AG09309 (cell line): ENCODE data around the gene CSTF2T.
"Not testable (repeated sequence)": the region's sequence is repeated elsewhere in the genome, so short reads cannot be mapped to it uniquely, and the experiment has no call there.

Source experiments
- DNase-seq: peaks from one replicate; pipeline ENCODE4 v3.0.0-alpha.2; 2010; ENCODE audit warnings: low read depth
- H3K4me3 ChIP-seq: 2 replicates; pipeline ENCODE4 v1.5.1; 2011; ENCODE audit warnings: mild to moderate bottlenecking, low read depth, low read length, moderate library complexity; ENCODE audit not compliant: control insufficient read depth
- CTCF ChIP-seq: IDR thresholded peaks from 2 replicates; pipeline ENCODE4 v1.5.1; 2011; ENCODE audit warnings: mild to moderate bottlenecking, low read depth, low read length, inconsistent platforms; ENCODE audit not compliant: insufficient read depth, control insufficient read depth; ENCODE audit errors: missing control alignments

Gene CSTF2T

GRCh38 chr10:51699145-51699474, 285 bp downstream of the CSTF2T start:
- DNase-seq, result no peak
- peak overlapping the region; percentile 74 for H3K4me3 ChIP-seq
- TF ChIP-seq CTCF, result no peak

GRCh38 chr10:51698473-51699063, 827 bp downstream of the CSTF2T start:
- peak overlapping the region; percentile 74 for H3K4me3 ChIP-seq
- no peak for TF ChIP-seq CTCF

GRCh38 chr10:51696251-51696650, 3.1 kb downstream of the CSTF2T start:
- DNase-seq, result no peak
- no peak for TF ChIP-seq CTCF
- no peak overlapping the region for H3K4me3 ChIP-seq

More at GRCh38 chr10:51698473-51699063, 827 bp downstream of the CSTF2T start:
- no peak for DNase-seq

GRCh38 chr10:51694086-51694768, 5.2 kb downstream of the CSTF2T start:
- no peak overlapping the region for H3K4me3 ChIP-seq
- no peak for DNase-seq
- TF ChIP-seq CTCF, result no peak

- TF ChIP-seq CTCF, result no peak
- no peak overlapping the region for H3K4me3 ChIP-seq
- no peak for DNase-seq
Measured at GRCh38 chr10:51691135-51691534, 8.3 kb downstream of the CSTF2T start.

GRCh38 chr10:51689536-51689935, 9.9 kb downstream of the CSTF2T start:
- H3K4me3 ChIP-seq, result no peak overlapping the region
- DNase-seq, result no peak
- TF ChIP-seq CTCF, result no peak

- not testable (repeated sequence) for H3K4me3 ChIP-seq, DNase-seq
Measured at GRCh38 chr10:51688826-51689225, 10.6 kb downstream of the CSTF2T start.
